G401 (cell line): ENCODE results near the gene SLC36A2. TPM values are rescaled to one million over a fixed set of nuclear protein-coding genes. Genes with fewer than 3 reads are reported as not detected.
A peak's percentile ranks its signal among the peaks of the same experiment; 100 is the strongest.

Experiments used
- DNase-seq: peaks from one replicate; pipeline ENCODE4 v3.0.0-alpha.2; 2015; ENCODE audit warnings: low spot score
- in situ Hi-C: cut with HindIII; loops from 2 replicates; pipeline ENCODE4 v1.10.0; 2016; ENCODE audit warnings: low sequenced_read_pairs, mixed read lengths
- total RNA-seq: library from RNA; depleted of rRNA; stranded (reverse); fragments of >200 nt; shearing (Covaris generic); gene quantifications from 2 replicates; pipeline ENCODE4 v1.2.3, GENCODE V29; 2014; rRNA removed

SLC36A2 gene
- total RNA-seq, 1 experiment from 2014 or later = not detected

- no peak for DNase-seq
- in situ Hi-C loops = no loop called here
These were observed 53.7 kb downstream of the SLC36A2 start for GRCh38 chr5:151293624-151294023.

- peak; percentile 8 for DNase-seq
- in situ Hi-C loops = no loop called here
These were observed 59.2 kb downstream of the SLC36A2 start for GRCh38 chr5:151288180-151288579.

GRCh38 chr5:151286246-151286645 lies 61.1 kb downstream of the SLC36A2 start:
- in situ Hi-C loops = no loop called here

GRCh38 chr5:151285683-151286082 lies 61.7 kb downstream of the SLC36A2 start:
- in situ Hi-C loops = no loop called here
- no peak for DNase-seq

More at GRCh38 chr5:151286246-151286645, 61.1 kb downstream of the SLC36A2 start:
- no peak for DNase-seq

- no peak for DNase-seq
- in situ Hi-C loops = no loop called here
These were observed 62.9 kb downstream of the SLC36A2 start for GRCh38 chr5:151284392-151284967.

- in situ Hi-C loops = no loop called here
- DNase-seq = no peak
These were observed 64.1 kb downstream of the SLC36A2 start for GRCh38 chr5:151283120-151283825.

GRCh38 chr5:151281001-151281639 lies 66.2 kb downstream of the SLC36A2 start:
- DNase-seq = no peak
- in situ Hi-C loops = no loop called here

- in situ Hi-C loops = no loop called here
- DNase-seq = no peak
These were observed 66.9 kb downstream of the SLC36A2 start for GRCh38 chr5:151280443-151280842.

GRCh38 chr5:151278845-151279244 lies 68.5 kb downstream of the SLC36A2 start:
- no peak for DNase-seq
- in situ Hi-C loops = no loop called here

GRCh38 chr5:151275803-151276202 lies 71.6 kb downstream of the SLC36A2 start:
- in situ Hi-C loops = no loop called here
- DNase-seq = no peak

GRCh38 chr5:151274666-151275065 lies 72.7 kb downstream of the SLC36A2 start:
- in situ Hi-C loops = no loop called here
- DNase-seq = no peak

GRCh38 chr5:151271336-151271735 lies 76.0 kb downstream of the SLC36A2 start:
- DNase-seq = no peak

GRCh38 chr5:151270599-151270998 lies 76.8 kb downstream of the SLC36A2 start:
- in situ Hi-C loops = no loop called here

More at GRCh38 chr5:151271336-151271735, 76.0 kb downstream of the SLC36A2 start:
- in situ Hi-C loops = no loop called here

GRCh38 chr5:151267491-151268260 lies 79.7 kb downstream of the SLC36A2 start:
- in situ Hi-C loops = no loop called here
- DNase-seq = no peak

More at GRCh38 chr5:151270599-151270998, 76.8 kb downstream of the SLC36A2 start:
- no peak for DNase-seq

Other genes starting within 250 kb of the SLC36A2 start
- 299 and 371 TPM in 2 replicates for gene ANXA6, start 189.8 kb downstream of the SLC36A2 start, total RNA-seq
- gene CCDC69, start 123.5 kb downstream of the SLC36A2 start, total RNA-seq = 3.9 and 7.0 TPM in 2 replicates
- 35.0 and 39.8 TPM in 2 replicates for gene GM2A, start 94.4 kb downstream of the SLC36A2 start, total RNA-seq
- not detected in 2 replicates for gene SLC36A3, start 43.8 kb downstream of the SLC36A2 start, total RNA-seq
- gene SLC36A1, start 100.0 kb upstream of the SLC36A2 start, total RNA-seq = 2.0 and 4.4 TPM in 2 replicates
- gene FAT2, start 243.8 kb upstream of the SLC36A2 start, total RNA-seq = not detected in 2 replicates